WTC11 (cell line): Measurements from ENCODE around the gene PSMD11. TPM values are rescaled to one million over a fixed set of nuclear protein-coding genes. Genes with fewer than 3 reads are reported as not detected.

Source experiments
- ATAC-seq: fragments of 200-7000 bp; cut with Tn5 transposase; 2 replicates; pipeline ENCODE4 v1.10.0; 2021; ENCODE audit warnings: mild to moderate bottlenecking, moderate library complexity
- CTCF ChIA-PET: fragments of 300-600 bp; sonication (Branson Sonifier 250); formaldehyde crosslinking; loops from one replicate; lab custom pipeline; 2021; ENCODE audit warnings: antibody characterized with exemption; lab: Charles Lee
- POLR2A ChIA-PET: fragments of 350-600 bp; sonication (Branson Sonifier 250); formaldehyde crosslinking; loops from one replicate; lab custom pipeline; 2021; ENCODE audit warnings: antibody characterized with exemption; lab: Charles Lee
- DNase-seq: peaks from one replicate; pipeline ENCODE4 v3.0.0; 2021; ENCODE audit warnings: low spot score
- H3K27ac Mint-ChIP-seq: 2 replicates; pipeline ENCODE4 v1.8.0; 2021; ENCODE audit warnings: mixed read lengths
- H3K27me3 Mint-ChIP-seq: 2 replicates; pipeline ENCODE4 v1.8.0; 2021; ENCODE audit warnings: low read depth, mild to moderate bottlenecking, moderate library complexity, mixed read lengths
- H3K36me3 Mint-ChIP-seq: 2 replicates; pipeline ENCODE4 v1.8.0; 2021; ENCODE audit warnings: mixed read lengths
- H3K4me1 Mint-ChIP-seq: 2 replicates; pipeline ENCODE4 v1.8.0; 2022; ENCODE audit warnings: mixed read lengths
- H3K4me3 Mint-ChIP-seq: 2 replicates; pipeline ENCODE4 v1.8.0; 2021; ENCODE audit warnings: mild to moderate bottlenecking, moderate library complexity, mixed read lengths
- H3K9me3 Mint-ChIP-seq: 2 replicates; pipeline ENCODE4 v1.8.0; 2021; ENCODE audit warnings: mixed read lengths
- ATF6 ChIP-seq: sonication (generic); formaldehyde crosslinking; IDR thresholded peaks from 2 replicates; pipeline ENCODE4 v1.8.1; 2023; ENCODE audit warnings: mild to moderate bottlenecking, missing genetic modification reagents
- FOXP4 ChIP-seq: sonication (generic); formaldehyde crosslinking; IDR thresholded peaks from 2 replicates; pipeline ENCODE4 v1.8.0; 2022; ENCODE audit warnings: mild to moderate bottlenecking, missing genetic modification reagents
- GABPB1 ChIP-seq: sonication (generic); formaldehyde crosslinking; IDR thresholded peaks from 2 replicates; pipeline ENCODE4 v1.8.1; 2023; ENCODE audit warnings: mild to moderate bottlenecking, missing genetic modification reagents
- GRHL2 ChIP-seq: fragments of 250-450 bp; sonication (Bioruptor Pico); IDR thresholded peaks from 2 replicates; pipeline ENCODE4 v1.8.0; 2022; ENCODE audit warnings: mild to moderate bottlenecking, moderate library complexity; ENCODE audit not compliant: insufficient replicate concordance, severe bottlenecking
- HMGA2 ChIP-seq: fragments of 250-450 bp; sonication (Bioruptor Pico); IDR thresholded peaks from 2 replicates; pipeline ENCODE4 v1.4.0; 2021; ENCODE audit warnings: mild to moderate bottlenecking, moderate library complexity
- MAX ChIP-seq: sonication (generic); formaldehyde crosslinking; IDR thresholded peaks from 2 replicates; pipeline ENCODE4 v1.8.0; 2022; ENCODE audit warnings: mild to moderate bottlenecking, missing genetic modification reagents
- MLX ChIP-seq: sonication (generic); formaldehyde crosslinking; IDR thresholded peaks from 2 replicates; pipeline ENCODE4 v1.8.1; 2023; ENCODE audit warnings: mild to moderate bottlenecking, missing genetic modification reagents, moderate library complexity
- MXD4 ChIP-seq: fragments of 250-450 bp; sonication (Bioruptor Pico); IDR thresholded peaks from 2 replicates; pipeline ENCODE4 v1.8.0; 2021; ENCODE audit warnings: mild to moderate bottlenecking, moderate library complexity, borderline replicate concordance
- NFYB ChIP-seq: sonication (generic); formaldehyde crosslinking; conservative IDR thresholded peaks from 2 replicates; pipeline ENCODE4 v1.8.0; 2022; ENCODE audit warnings: low read depth, missing genetic modification reagents
- NR1H2 ChIP-seq: sonication (generic); formaldehyde crosslinking; IDR thresholded peaks from 2 replicates; pipeline ENCODE4 v1.9.0; 2021; ENCODE audit warnings: mild to moderate bottlenecking, moderate library complexity, missing genetic modification reagents
- PREB ChIP-seq: sonication (generic); formaldehyde crosslinking; IDR thresholded peaks from 2 replicates; pipeline ENCODE4 v1.8.1; 2022; ENCODE audit warnings: mild to moderate bottlenecking, missing genetic modification reagents, moderate library complexity, borderline replicate concordance
- SMAD4 ChIP-seq: sonication (generic); formaldehyde crosslinking; IDR thresholded peaks from 2 replicates; pipeline ENCODE4 v1.8.0; 2022; ENCODE audit warnings: mild to moderate bottlenecking, missing genetic modification reagents
- TCF7 ChIP-seq: sonication (generic); formaldehyde crosslinking; IDR thresholded peaks from 2 replicates; pipeline ENCODE4 v1.8.0; 2022; ENCODE audit warnings: mild to moderate bottlenecking, low read depth, missing genetic modification reagents, moderate library complexity
- TEAD1 ChIP-seq: sonication (generic); formaldehyde crosslinking; IDR thresholded peaks from 2 replicates; pipeline ENCODE4 v1.8.0; 2022; ENCODE audit warnings: mild to moderate bottlenecking, missing genetic modification reagents
- USF2 ChIP-seq: sonication (generic); formaldehyde crosslinking; IDR thresholded peaks from 2 replicates; pipeline ENCODE4 v1.8.1; 2023; ENCODE audit warnings: mild to moderate bottlenecking, missing genetic modification reagents, moderate library complexity
- ZMAT4 ChIP-seq: fragments of 250-450 bp; sonication (Bioruptor Pico); IDR thresholded peaks from 2 replicates; pipeline ENCODE4 v1.9.0; 2021; ENCODE audit warnings: mild to moderate bottlenecking
- ZNF121 ChIP-seq: sonication (generic); formaldehyde crosslinking; IDR thresholded peaks from 2 replicates; pipeline ENCODE4 v1.8.0; 2023; ENCODE audit warnings: missing genetic modification reagents
- ZNF219 ChIP-seq: sonication (generic); formaldehyde crosslinking; IDR thresholded peaks from 2 replicates; pipeline ENCODE4 v1.8.0; 2023; ENCODE audit warnings: missing genetic modification reagents, mild to moderate bottlenecking, borderline replicate concordance
- ZNF232 ChIP-seq: sonication (generic); formaldehyde crosslinking; IDR thresholded peaks from 2 replicates; pipeline ENCODE4 v1.8.0; 2022; ENCODE audit warnings: mild to moderate bottlenecking, missing genetic modification reagents
- ZNF263 ChIP-seq: sonication (generic); formaldehyde crosslinking; IDR thresholded peaks from 2 replicates; pipeline ENCODE4 v1.8.1; 2022; ENCODE audit warnings: low read depth, mild to moderate bottlenecking, moderate library complexity, missing genetic modification reagents
- ZNF317 ChIP-seq: sonication (generic); formaldehyde crosslinking; IDR thresholded peaks from 2 replicates; pipeline ENCODE4 v1.8.1; 2023; ENCODE audit warnings: low read depth, mild to moderate bottlenecking, moderate library complexity, missing genetic modification reagents, borderline replicate concordance
- ZNF512 ChIP-seq: sonication (generic); formaldehyde crosslinking; IDR thresholded peaks from 2 replicates; pipeline ENCODE4 v1.8.1; 2022; ENCODE audit warnings: missing genetic modification reagents, borderline replicate concordance
- ZNF671 ChIP-seq: fragments of 250-450 bp; sonication (Bioruptor Pico); IDR thresholded peaks from 2 replicates; pipeline ENCODE4 v1.8.0; 2021; ENCODE audit warnings: mild to moderate bottlenecking
- total RNA-seq: library from RNA; stranded (reverse); gene quantifications from 3 replicates; pipeline ENCODE4 v1.2.3, GENCODE V29; 2021

Gene PSMD11
- total RNA-seq, 1 experiment from 2014 or later = 155 TPM

GRCh38 chr17:32515677-32516383, 71.5 kb downstream of the PSMD11 start:
- CTCF ChIA-PET = interaction anchor here (1.1 kb wide), 1 partner anchor 267 kb away, joined by 3 read pairs; no protein-coding TSS in a partner anchor
- Mint-ChIP-seq H3K27me3 (peaks cover 6% of the 10 kb centered on the region), H3K9me3 (no peaks in the 10 kb centered on the region), H3K36me3 (no peaks in the 10 kb centered on the region), H3K27ac (no peak overlapping the region), H3K4me1 (peaks cover 57% of the 10 kb centered on the region), H3K4me3 (no peak overlapping the region)
- POLR2A ChIA-PET = no interaction called here
- ATAC-seq (no peak), DNase-seq (no peak)
- TF ChIP-seq ZNF512 (CRISPR knock-in tag) (no peak), TEAD1 (CRISPR knock-in tag) (no peak), ZNF671 (CRISPR knock-in tag) (no peak), GRHL2 (no peak), GABPB1 (no peak), ZNF263 (CRISPR knock-in tag) (no peak), ATF6 (CRISPR knock-in tag) (no peak), ZMAT4 (no peak), TCF7 (CRISPR knock-in tag) (no peak), SMAD4 (CRISPR knock-in tag) (no peak), NR1H2 (no peak), USF2 (no peak), MAX (CRISPR knock-in tag) (no peak)

- Mint-ChIP-seq H3K9me3 (no peaks in the 10 kb centered on the region), H3K27ac (no peak overlapping the region; the same call in 1 of the 2 replicates), H3K36me3 (no peaks in the 10 kb centered on the region), H3K4me1 (peaks cover 63% of the 10 kb centered on the region), H3K4me3 (no peak overlapping the region), H3K27me3 (peaks cover 6% of the 10 kb centered on the region)
- DNase-seq (no peak), ATAC-seq (no peak)
- ChIA-PET POLR2A (no interaction called here), CTCF (interaction anchor here (0.9 to 1.1 kb wide), 4 partner anchors 30 to 266 kb away, joined by 3 to 4 read pairs (median 3); partner anchors contain the start of gene PSMD11)
- TF ChIP-seq HMGA2 (CRISPR knock-in tag) (no peak), NFYB (no peak), ZNF512 (CRISPR knock-in tag) (no peak), MAX (CRISPR knock-in tag) (no peak), PREB (CRISPR knock-in tag) (no peak), ZNF121 (CRISPR knock-in tag) (peak; percentile 38; the same call in 1 of the 2 replicates), ZNF219 (no peak), ZNF317 (CRISPR knock-in tag) (no peak), ZNF232 (CRISPR knock-in tag) (no peak), MLX (CRISPR knock-in tag) (no peak), FOXP4 (CRISPR knock-in tag) (peak; percentile 67), GRHL2 (no peak), MXD4 (no peak)
Measured at GRCh38 chr17:32516450-32516849, 72.1 kb downstream of the PSMD11 start.
